Osteocyte (in vitro differentiated cells): Measurements from ENCODE around the gene TPSAB1. TPM values are rescaled to one million over a fixed set of nuclear protein-coding genes. Genes with fewer than 3 reads are reported as not detected.

Source experiments
- DNase-seq: peaks from one replicate; pipeline ENCODE4 v3.0.0; 2021; ENCODE audit warnings: mixed read lengths; ENCODE audit not compliant: unreplicated experiment; ENCODE audit errors: extremely low spot score
- H3K27ac Mint-ChIP-seq: one replicate; pipeline ENCODE4 v1.8.0; 2021; ENCODE audit warnings: mild to moderate bottlenecking, mixed read lengths; ENCODE audit not compliant: unreplicated experiment
- H3K27me3 Mint-ChIP-seq: one replicate; pipeline ENCODE4 v1.8.0; 2021; ENCODE audit warnings: mixed read lengths; ENCODE audit not compliant: unreplicated experiment
- H3K36me3 Mint-ChIP-seq: one replicate; pipeline ENCODE4 v1.8.0; 2021; ENCODE audit warnings: mixed read lengths; ENCODE audit not compliant: unreplicated experiment
- H3K4me1 Mint-ChIP-seq: one replicate; pipeline ENCODE4 v1.8.0; 2021; ENCODE audit warnings: mixed read lengths; ENCODE audit not compliant: unreplicated experiment
- H3K4me3 Mint-ChIP-seq: one replicate; pipeline ENCODE4 v1.8.0; 2021; ENCODE audit warnings: mild to moderate bottlenecking, moderate library complexity, mixed read lengths; ENCODE audit not compliant: unreplicated experiment
- H3K9me3 Mint-ChIP-seq: one replicate; pipeline ENCODE4 v1.8.0; 2021; ENCODE audit warnings: mixed read lengths; ENCODE audit not compliant: unreplicated experiment
- total RNA-seq: library from RNA; stranded (reverse); gene quantifications from 2 replicates; pipeline ENCODE4 v1.2.1, GENCODE V29; 2021
- TF ChIP-seq, protein P1 (sequence below): fragments of 200-600 bp; sonication (generic); IDR thresholded peaks from 2 replicates; pipeline ENCODE4 v1.5.0; 2021; ENCODE audit warnings: antibody characterized with exemption, mild to moderate bottlenecking, moderate library complexity

TPSAB1 gene
- total RNA-seq, 1 donor from 2014 or later: not detected

DNA sequence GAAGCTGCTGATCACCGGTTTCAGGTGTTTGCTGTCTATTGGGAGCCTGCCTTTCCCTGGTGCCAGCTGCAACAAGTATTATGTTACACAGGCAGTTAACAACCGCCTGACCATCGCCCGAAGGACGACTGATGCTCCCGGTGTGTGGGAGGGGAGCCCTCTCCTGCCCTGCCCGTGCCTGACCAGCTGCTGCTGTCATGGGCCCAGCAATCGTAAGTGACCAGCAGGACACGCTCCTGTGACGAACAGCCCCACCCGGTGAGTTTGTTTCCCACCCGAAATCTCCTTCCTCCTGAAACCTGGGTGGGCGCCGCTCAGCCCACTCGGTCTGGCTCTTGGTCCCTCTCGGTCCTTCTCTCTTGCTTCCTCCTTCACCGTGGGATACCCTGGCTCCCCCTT lies 51.1 kb downstream of the TPSAB1 start:
- no peak overlapping the region for H3K4me3 Mint-ChIP-seq
- no peaks in the 10 kb centered on the region for H3K36me3 Mint-ChIP-seq
- peaks cover 41% of the 10 kb centered on the region for H3K27me3 Mint-ChIP-seq
- no peak for DNase-seq
- H3K27ac Mint-ChIP-seq: no peak overlapping the region
- no peaks in the 10 kb centered on the region for H3K9me3 Mint-ChIP-seq
- TF ChIP-seq, protein P1, sequence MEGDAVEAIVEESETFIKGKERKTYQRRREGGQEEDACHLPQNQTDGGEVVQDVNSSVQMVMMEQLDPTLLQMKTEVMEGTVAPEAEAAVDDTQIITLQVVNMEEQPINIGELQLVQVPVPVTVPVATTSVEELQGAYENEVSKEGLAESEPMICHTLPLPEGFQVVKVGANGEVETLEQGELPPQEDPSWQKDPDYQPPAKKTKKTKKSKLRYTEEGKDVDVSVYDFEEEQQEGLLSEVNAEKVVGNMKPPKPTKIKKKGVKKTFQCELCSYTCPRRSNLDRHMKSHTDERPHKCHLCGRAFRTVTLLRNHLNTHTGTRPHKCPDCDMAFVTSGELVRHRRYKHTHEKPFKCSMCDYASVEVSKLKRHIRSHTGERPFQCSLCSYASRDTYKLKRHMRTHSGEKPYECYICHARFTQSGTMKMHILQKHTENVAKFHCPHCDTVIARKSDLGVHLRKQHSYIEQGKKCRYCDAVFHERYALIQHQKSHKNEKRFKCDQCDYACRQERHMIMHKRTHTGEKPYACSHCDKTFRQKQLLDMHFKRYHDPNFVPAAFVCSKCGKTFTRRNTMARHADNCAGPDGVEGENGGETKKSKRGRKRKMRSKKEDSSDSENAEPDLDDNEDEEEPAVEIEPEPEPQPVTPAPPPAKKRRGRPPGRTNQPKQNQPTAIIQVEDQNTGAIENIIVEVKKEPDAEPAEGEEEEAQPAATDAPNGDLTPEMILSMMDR: no peak
- H3K4me1 Mint-ChIP-seq: no peaks in the 10 kb centered on the region

Other genes starting within 250 kb of the TPSAB1 start
- not detected in 2 replicates for gene SSTR5, start 168.0 kb upstream of the TPSAB1 start, total RNA-seq
- gene C1QTNF8, start 144.5 kb upstream of the TPSAB1 start, total RNA-seq: not detected in 2 replicates
- 21.2 and 21.3 TPM in 2 replicates for gene CACNA1H, start 87.6 kb upstream of the TPSAB1 start, total RNA-seq
- gene TPSG1, start 15.4 kb upstream of the TPSAB1 start, total RNA-seq: not detected in 2 replicates
- gene TPSB2, start 10.5 kb upstream of the TPSAB1 start, total RNA-seq: not detected in 2 replicates
- gene TPSD1, start 15.4 kb downstream of the TPSAB1 start, total RNA-seq: not detected in 2 replicates
- gene UBE2I, start 68.9 kb downstream of the TPSAB1 start, total RNA-seq: 118 and 131 TPM in 2 replicates
- 0.42 and 0.48 TPM in 2 replicates for gene BAIAP3, start 92.9 kb downstream of the TPSAB1 start, total RNA-seq
- 58.0 and 59.2 TPM in 2 replicates for gene TSR3, start 111.2 kb downstream of the TPSAB1 start, total RNA-seq
- gene GNPTG, start 111.2 kb downstream of the TPSAB1 start, total RNA-seq: 92.4 and 94.3 TPM in 2 replicates
- gene UNKL, start 174.0 kb downstream of the TPSAB1 start, total RNA-seq: 28.4 and 34.4 TPM in 2 replicates
- gene UQCC4, start 180.0 kb downstream of the TPSAB1 start, total RNA-seq: 9.7 and 10.1 TPM in 2 replicates
- gene PERCC1, start 190.4 kb downstream of the TPSAB1 start, total RNA-seq: not detected in 2 replicates
- gene CCDC154, start 203.9 kb downstream of the TPSAB1 start, total RNA-seq: 1.0 and 2.5 TPM in 2 replicates
- 177 and 179 TPM in 2 replicates for gene CLCN7, start 234.3 kb downstream of the TPSAB1 start, total RNA-seq
- gene PTX4, start 248.2 kb downstream of the TPSAB1 start, total RNA-seq: not detected in 2 replicates